B cell (primary cell): ENCODE results near the gene POP5. TPM values are rescaled to one million over a fixed set of nuclear protein-coding genes. Genes with fewer than 3 reads are reported as not detected.
"Not testable (repeated sequence)": the region's sequence is repeated elsewhere in the genome, so short reads cannot be mapped to it uniquely, and the experiment has no call there.

Experiments
- ATAC-seq: fragments of 200-7000 bp; cut with Tn5 transposase; one replicate; pipeline ENCODE4 v1.10.0; 2021; ENCODE audit warnings: low read depth, mild to moderate bottlenecking, moderate number of reproducible peaks, moderate library complexity
- CTCF ChIA-PET: fragments of 350-600 bp; sonication (Branson Sonifier 250); formaldehyde crosslinking; loops from one replicate; lab custom pipeline; 2021; ENCODE audit warnings: antibody characterized with exemption, inconsistent platforms; lab: Charles Lee
- POLR2A ChIA-PET: fragments of 350-600 bp; sonication (Branson Sonifier 250); formaldehyde crosslinking; loops from one replicate; lab custom pipeline; 2021; ENCODE audit warnings: antibody characterized with exemption; lab: Charles Lee
- DNase-seq: peaks from one replicate; pipeline ENCODE4 v3.0.0; 2013
- H2AFZ ChIP-seq: 2 replicates; pipeline ENCODE4 v1.6.1; 2012; ENCODE audit warnings: mild to moderate bottlenecking, low read depth, low read length; ENCODE audit not compliant: insufficient read depth, poor library complexity, severe bottlenecking
- H3K27ac ChIP-seq, 2 donors: 1 replicate in 1 of 2; 2 replicates in 1 of 2; pipeline ENCODE4 v1.5.1; 2012 to 2013; ENCODE audit warnings: low read length in 2 of 2, mild to moderate bottlenecking in 2 of 2, moderate library complexity in 1 of 2
- H3K27me3 ChIP-seq, 4 experiments: fragments of 200-600 bp in 1 of 4; sonication (generic) in 1 of 4; replicated peaks in 1 of 4; 1 replicate in 2 of 4; 2 replicates in 2 of 4; pipeline versions ENCODE4 v1.6.1 to v1.7.0; 2013 to 2016; ENCODE audit warnings: low read length in 3 of 4, mild to moderate bottlenecking in 2 of 4, mixed read lengths in 1 of 4, moderate library complexity in 1 of 4; ENCODE audit not compliant: insufficient read depth in 4 of 4, control insufficient read depth in 3 of 4; ENCODE audit errors: control extremely low read depth in 1 of 4
- H3K36me3 ChIP-seq, 2 experiments: replicated peaks in 1 of 2; 1 replicate in 1 of 2; 2 replicates in 1 of 2; pipeline versions ENCODE4 v1.6.1 to v1.7.1; 2013; ENCODE audit warnings: low read length in 1 of 2; ENCODE audit not compliant: insufficient read depth in 2 of 2, control insufficient read depth in 1 of 2; ENCODE audit errors: control extremely low read depth in 1 of 2, extremely low read depth in 1 of 2
- H3K4me1 ChIP-seq, 2 donors: fragments of 200-600 bp in 1 of 2; sonication (generic) in 1 of 2; 1 replicate in 1 of 2; 2 replicates in 1 of 2; pipeline versions ENCODE4 v1.5.1 to v1.6.1; 2013 to 2017; ENCODE audit warnings: low read length in 2 of 2; ENCODE audit not compliant: control insufficient read depth in 2 of 2, insufficient read depth in 2 of 2
- H3K4me2 ChIP-seq: replicated peaks from 2 replicates; pipeline ENCODE3; 2012; ENCODE audit warnings: mild to moderate bottlenecking, low read depth, low read length; ENCODE audit not compliant: poor library complexity, severe bottlenecking
- H3K4me3 ChIP-seq, 5 experiments: fragments of 200-600 bp in 1 of 5; sonication (generic) in 1 of 5; 1 replicate in 3 of 5; 2 replicates in 2 of 5; pipeline versions ENCODE4 v1.5.1 to v1.7.0; 2011 to 2016; ENCODE audit warnings: low read length in 4 of 5, mild to moderate bottlenecking in 4 of 5, low read depth in 2 of 5, control low read depth in 1 of 5, moderate library complexity in 1 of 5; ENCODE audit not compliant: insufficient read depth in 1 of 5; ENCODE audit errors: control extremely low read depth in 1 of 5, extremely low read depth in 1 of 5
- H3K79me2 ChIP-seq: fragments of 200-600 bp; sonication (generic); one replicate; pipeline ENCODE4 v1.6.0; 2016; ENCODE audit warnings: low read length; ENCODE audit not compliant: control insufficient read depth, insufficient read depth
- H3K9ac ChIP-seq: fragments of 200-600 bp; sonication (generic); 2 replicates; pipeline ENCODE4 v1.6.1; 2017; ENCODE audit warnings: mild to moderate bottlenecking, low read length, moderate library complexity
- H3K9me3 ChIP-seq, 3 donors: one replicate each; pipeline versions ENCODE4 v1.6.1 to v1.7.1; 2013; ENCODE audit warnings: low read length in 2 of 3; ENCODE audit not compliant: control insufficient read depth in 2 of 3, insufficient read depth in 1 of 3; ENCODE audit errors: control extremely low read depth in 1 of 3
- H4K20me1 ChIP-seq: 2 replicates; pipeline ENCODE4 v1.6.0; 2012; ENCODE audit warnings: mild to moderate bottlenecking, low read length; ENCODE audit not compliant: insufficient read depth, control insufficient read depth, poor library complexity, severe bottlenecking
- H3K27ac Mint-ChIP-seq: one replicate; pipeline ENCODE4 v1.8.0; 2021; ENCODE audit warnings: mixed read lengths
- H3K27me3 Mint-ChIP-seq: one replicate; pipeline ENCODE4 v1.8.0; 2021; ENCODE audit warnings: mixed read lengths
- H3K4me1 Mint-ChIP-seq: one replicate; pipeline ENCODE4 v1.8.0; 2021; ENCODE audit warnings: mixed read lengths
- H3K4me3 Mint-ChIP-seq: one replicate; pipeline ENCODE4 v1.8.0; 2021; ENCODE audit warnings: mixed read lengths
- H3K9me3 Mint-ChIP-seq: one replicate; pipeline ENCODE4 v1.8.0; 2022; ENCODE audit warnings: mixed read lengths; ENCODE audit not compliant: insufficient read depth
- CTCF ChIP-seq: fragments of 200-600 bp; IDR thresholded peaks from one replicate; pipeline ENCODE4 v1.8.0; 2022; ENCODE audit warnings: antibody characterized with exemption, mild to moderate bottlenecking
- EZH2 ChIP-seq: IDR thresholded peaks from 2 replicates; pipeline ENCODE4 v1.6.1; 2012; ENCODE audit warnings: borderline replicate concordance, low read depth, mild to moderate bottlenecking, moderate library complexity, low read length; ENCODE audit not compliant: insufficient read depth, poor library complexity, severe bottlenecking
- WGBS: methylation state at CpG from one replicate; pipeline ENCODE4 v1.1.5; 2013; ENCODE audit warnings: missing lambda C conversion rate; ENCODE audit not compliant: insufficient coverage; 5-methylcytosine and 5-hydroxymethylcytosine counted together
- intact Hi-C: fragments of 100-400 bp; cut with micrococcal nuclease; formaldehyde crosslinking; loops from one replicate; pipeline ENCODE4 v1.10.0; 2022
- polyA plus RNA-seq: library from polyadenylated mRNA; depleted of rRNA; stranded (reverse); fragments of >200 nt; gene quantifications from 2 replicates; pipeline ENCODE4 v1.2.3, GENCODE V29; 2012
- total RNA-seq, 2 donors: library from RNA; stranded (reverse); fragments of 120-200 nt in 1 of 2; gene quantifications; 1 replicate in 1 of 2; 2 replicates in 1 of 2; pipeline versions ENCODE4 v1.2.3 to v1.2.4, GENCODE V29; 2013 to 2022

Gene POP5
- total and polyA plus RNA-seq, 2 donors (not counting 1 experiment from before 2014, with no cell fraction given), result 60.6 to 107 TPM

GRCh38 chr12:120618954-120619615 lies 37.9 kb upstream of the POP5 start:
- CTCF ChIA-PET, result no interaction called here
- POLR2A ChIA-PET, result no interaction called here
- Histone ChIP-seq H3K36me3 (no peaks in the 10 kb centered on the region), H2AFZ (no peak overlapping the region), H3K4me2 (no peak overlapping the region), H3K79me2 (no peaks in the 10 kb centered on the region), H3K4me1 (no peaks in the 10 kb centered on the region), H3K27me3 (peaks cover 0 to 32% (median 10%) of the 10 kb centered on the region in 4 experiments), H3K9ac (no peak overlapping the region), H3K4me3 (no peak overlapping the region), H3K9me3 (peaks cover 0 to 4% (median 0%) of the 10 kb centered on the region in 3 donors), H3K27ac (no peak overlapping the region), H4K20me1 (no peaks in the 10 kb centered on the region)
- H3K27me3 Mint-ChIP-seq, result peaks cover 29% of the 10 kb centered on the region
- H3K9me3 Mint-ChIP-seq, result no peaks in the 10 kb centered on the region
- H3K4me1 Mint-ChIP-seq, result no peaks in the 10 kb centered on the region
- intact Hi-C loops, result no loop called here
- DNase-seq, result no peak
- H3K27ac Mint-ChIP-seq, result no peak overlapping the region
- no peak for ATAC-seq
- no peak overlapping the region for H3K4me3 Mint-ChIP-seq
- TF ChIP-seq CTCF, result no peak
- TF ChIP-seq EZH2, result no peak
- WGBS, result 41% methylated on average over 3 of the region's 8 CpGs

- H3K36me3 ChIP-seq, POLR2A ChIA-PET, intact Hi-C loops, H3K4me3 ChIP-seq, H3K4me1 Mint-ChIP-seq, H3K9me3 Mint-ChIP-seq, H4K20me1 ChIP-seq, H3K9ac ChIP-seq, ATAC-seq, H3K9me3 ChIP-seq, H2AFZ ChIP-seq, H3K4me2 ChIP-seq, DNase-seq, H3K27ac ChIP-seq, H3K27ac Mint-ChIP-seq, CTCF ChIA-PET, H3K4me1 ChIP-seq, H3K79me2 ChIP-seq, H3K4me3 Mint-ChIP-seq: not testable (repeated sequence)
- H3K27me3 Mint-ChIP-seq, result peaks cover 32% of the 10 kb centered on the region
- WGBS, result 100% methylated on average over 1 of the region's 4 CpGs
- H3K27me3 ChIP-seq, result peaks cover 0 to 32% (median 10%) of the 10 kb centered on the region in 4 experiments
Measured at GRCh38 chr12:120617767-120618166, 36.6 kb upstream of the POP5 start.

GRCh38 chr12:120617193-120617592 lies 36.0 kb upstream of the POP5 start:
- H3K9me3 ChIP-seq, H3K4me1 Mint-ChIP-seq, H3K4me1 ChIP-seq, DNase-seq, H3K27ac Mint-ChIP-seq, H4K20me1 ChIP-seq, H3K9me3 Mint-ChIP-seq, ATAC-seq, H3K4me3 ChIP-seq, POLR2A ChIA-PET, intact Hi-C loops, H3K79me2 ChIP-seq, CTCF ChIA-PET, H3K4me3 Mint-ChIP-seq, H3K4me2 ChIP-seq, H2AFZ ChIP-seq, H3K36me3 ChIP-seq, H3K27ac ChIP-seq, H3K9ac ChIP-seq: not testable (repeated sequence)
- H3K27me3 ChIP-seq, result peaks cover 0 to 34% (median 10%) of the 10 kb centered on the region in 4 experiments
- WGBS, result no CpG with 5 or more reads among the region's 3 CpGs
- H3K27me3 Mint-ChIP-seq, result peaks cover 32% of the 10 kb centered on the region
